DMS 273 treated with DMSO at 0.1 percent for 48 hours (cell line): Measurements from ENCODE around the gene CDH4.

Experiments
- DNase-seq: peaks from one replicate; lab custom pipeline; 2025; lab: John Stamatoyannopoulos, UW

Gene CDH4

GRCh38 chr20:61582196-61582923, 330.3 kb downstream of the CDH4 start:
- DNase-seq, result no peak

DNA sequence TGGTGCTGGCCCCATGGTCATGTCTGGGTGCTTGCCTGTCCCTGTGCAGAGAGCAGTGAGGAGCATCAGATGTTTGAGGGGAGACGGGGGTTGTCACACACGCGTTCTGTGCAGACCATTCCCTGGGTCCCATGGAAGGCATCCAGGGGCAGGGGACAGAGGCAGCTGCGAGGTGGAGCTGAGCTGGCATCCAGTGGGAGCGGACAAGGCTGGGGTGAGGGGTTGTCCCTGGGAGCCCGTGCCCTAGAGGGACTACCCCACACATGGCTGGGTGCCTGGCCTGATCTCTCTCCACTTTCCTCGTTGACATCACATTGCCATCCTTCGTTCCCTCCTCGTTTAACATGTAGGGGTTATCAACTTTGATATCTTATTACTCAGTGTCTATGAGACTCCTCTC, 331.3 kb downstream of the CDH4 start:
- no peak for DNase-seq

- no peak for DNase-seq
These were observed 332.8 kb downstream of the CDH4 start for GRCh38 chr20:61584851-61585250.

DNA sequence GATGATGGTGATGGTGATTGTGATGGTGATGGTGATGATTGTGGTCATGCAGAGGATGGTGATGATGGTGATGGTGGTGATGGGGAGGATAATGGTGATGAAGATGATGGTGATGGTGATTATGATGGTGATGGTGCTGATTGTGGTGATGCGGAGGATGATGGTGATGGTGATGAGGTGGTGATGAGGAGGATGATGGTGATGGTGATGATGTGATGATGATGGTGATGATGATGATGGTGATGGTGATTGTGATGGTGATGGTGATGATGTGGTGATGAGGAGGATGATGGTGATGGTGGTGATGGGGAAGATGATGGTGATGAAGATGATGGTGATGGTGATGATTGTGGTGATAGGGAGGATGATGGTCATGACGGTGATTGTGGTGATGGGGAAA, 333.7 kb downstream of the CDH4 start:
- DNase-seq, result no peak

DNA sequence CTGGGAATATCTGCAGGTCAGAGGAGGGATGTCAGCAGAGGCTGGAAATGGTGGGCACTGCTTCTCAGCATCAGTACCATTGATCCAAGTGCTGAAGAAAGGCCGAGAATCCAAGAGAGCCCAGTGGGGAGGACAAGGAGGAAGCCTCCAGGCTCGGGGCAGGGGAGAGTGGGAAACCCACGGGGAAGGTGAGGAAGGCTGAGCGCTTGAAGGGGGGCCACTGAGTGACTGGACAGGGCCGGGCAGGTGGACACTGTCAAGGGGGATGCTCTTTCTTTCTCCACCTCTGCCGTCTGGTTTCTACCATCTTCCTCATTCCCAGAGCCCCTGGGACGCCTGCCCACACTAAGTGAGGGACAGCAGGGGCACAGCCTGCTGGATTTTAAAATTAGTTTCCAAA, 335.0 kb downstream of the CDH4 start:
- DNase-seq, result no peak

- no peak for DNase-seq
These were observed 335.7 kb downstream of the CDH4 start for GRCh38 chr20:61587681-61588289.

DNA sequence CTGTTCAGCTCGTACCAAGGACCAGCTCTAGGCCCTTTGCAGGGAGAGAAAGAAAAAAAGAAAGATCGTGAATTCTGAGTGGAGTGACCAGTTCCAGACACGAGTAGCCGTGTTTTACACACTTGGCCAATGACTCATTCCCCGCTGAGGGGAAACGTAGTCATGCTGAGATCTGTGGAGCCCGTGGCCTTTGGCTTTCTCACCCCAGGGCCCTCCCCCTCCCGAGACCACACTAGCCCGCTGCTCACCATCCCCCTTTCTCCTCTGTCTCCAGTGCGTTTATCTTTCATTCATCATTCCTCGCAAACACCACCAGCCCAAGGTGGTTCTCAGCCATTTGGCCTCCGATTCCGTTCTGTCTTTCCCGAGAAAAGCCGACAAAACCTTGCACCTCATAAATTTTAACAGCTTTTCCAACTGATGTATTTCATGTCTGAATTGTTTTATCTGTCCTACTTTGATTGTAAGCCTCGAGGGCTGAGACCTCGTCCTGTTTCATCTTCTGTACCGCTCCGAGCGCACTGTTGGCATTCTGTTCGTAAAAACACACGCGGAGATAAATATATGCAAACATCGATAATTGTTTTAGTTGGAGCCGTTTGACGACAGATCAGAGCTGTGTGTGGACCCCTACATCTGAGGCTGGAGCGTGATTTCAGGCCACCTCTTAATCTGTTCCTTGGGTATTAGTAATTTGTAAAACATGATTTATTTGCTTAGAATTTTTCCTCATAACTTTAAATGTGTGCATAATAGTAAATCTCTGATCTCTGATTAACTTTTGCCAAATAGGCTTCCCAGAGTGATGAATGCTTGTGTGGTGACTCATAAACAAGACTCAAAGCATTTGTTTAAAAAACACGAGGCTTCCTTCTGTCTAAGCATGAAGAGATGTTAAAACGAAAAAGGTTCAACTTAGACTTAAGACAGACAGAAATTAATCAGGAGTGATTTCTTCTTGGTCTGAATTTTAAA, 336.6 kb downstream of the CDH4 start:
- DNase-seq, result no peak

- no peak for DNase-seq
These were observed 338.2 kb downstream of the CDH4 start for GRCh38 chr20:61590236-61590635.

DNA sequence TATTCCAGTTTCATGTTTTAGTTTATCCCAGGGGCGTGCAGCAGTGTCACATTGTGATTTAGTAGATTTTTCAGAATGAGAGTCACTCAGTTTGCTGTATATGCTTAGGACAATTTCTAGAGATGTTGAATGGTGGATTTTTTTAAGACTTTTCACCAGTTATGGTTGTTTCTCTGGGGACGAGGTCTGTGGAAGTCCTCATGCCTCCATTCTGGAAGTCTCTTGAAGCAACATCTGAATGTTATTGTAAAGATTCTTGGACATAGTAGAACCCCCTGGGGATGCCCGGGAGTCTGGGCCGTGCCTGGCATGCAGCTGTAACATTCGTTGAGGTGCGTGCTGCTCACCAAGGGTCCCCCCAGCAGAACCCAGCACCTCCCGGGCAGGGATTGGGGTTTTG, 341.5 kb downstream of the CDH4 start:
- no peak for DNase-seq

DNA sequence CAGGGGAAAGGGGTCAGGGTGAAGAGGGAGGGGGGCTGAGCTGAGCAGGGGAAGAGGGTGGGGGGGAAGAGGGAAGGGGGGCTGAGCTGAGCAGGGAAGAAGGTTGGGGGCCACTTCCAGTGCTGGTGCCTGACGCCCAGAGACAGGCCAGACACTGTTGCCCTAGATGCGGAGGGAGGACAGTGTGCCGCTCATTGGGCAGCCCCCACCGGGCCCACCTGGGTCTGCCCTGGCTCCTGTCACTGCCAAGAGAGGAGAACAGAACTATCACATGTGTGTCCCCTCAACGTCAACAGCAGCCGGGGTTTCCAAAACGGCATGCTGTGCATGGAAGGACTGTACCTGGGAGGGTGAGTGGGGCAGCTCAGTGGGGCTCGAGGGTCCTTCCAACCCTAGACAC, 342.1 kb downstream of the CDH4 start:
- no peak for DNase-seq

- DNase-seq, result no peak
These were observed 343.2 kb downstream of the CDH4 start for GRCh38 chr20:61595216-61595615.

DNA sequence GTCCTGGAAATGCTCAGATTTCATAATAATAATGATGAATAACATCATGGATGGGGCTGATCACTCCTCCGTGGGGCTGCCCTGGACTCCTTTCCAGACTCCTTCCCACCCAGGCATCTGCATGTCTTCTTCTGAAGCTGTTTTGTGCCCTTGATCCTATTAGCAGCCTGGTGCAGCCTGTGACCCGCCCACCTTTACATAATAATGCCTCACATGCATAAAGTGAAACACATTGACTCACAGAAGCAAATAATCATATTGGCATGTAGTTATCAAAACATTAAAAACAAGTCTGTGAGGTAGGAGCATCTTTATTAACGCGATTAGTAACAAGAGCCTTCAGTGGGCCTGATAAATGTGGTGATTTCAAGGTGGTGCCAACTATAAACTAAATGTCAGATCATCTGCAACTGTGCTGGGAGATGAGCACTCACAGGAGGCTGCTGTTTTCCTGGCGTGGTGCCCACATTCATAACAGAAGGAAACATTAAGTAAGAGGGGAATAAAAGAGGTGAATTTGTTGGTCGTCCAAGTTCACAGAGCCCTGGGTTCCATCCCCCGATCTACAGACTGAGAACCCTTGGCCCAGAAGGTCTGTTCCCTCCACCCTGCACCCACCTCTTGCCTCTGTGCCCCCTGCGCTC, 344.7 kb downstream of the CDH4 start:
- DNase-seq, result no peak

GRCh38 chr20:61597996-61598395, 345.9 kb downstream of the CDH4 start:
- no peak for DNase-seq

- DNase-seq, result no peak
These were observed 346.5 kb downstream of the CDH4 start for GRCh38 chr20:61598586-61598985.

- DNase-seq, result no peak
These were observed 347.0 kb downstream of the CDH4 start for GRCh38 chr20:61599061-61599531.

DNA sequence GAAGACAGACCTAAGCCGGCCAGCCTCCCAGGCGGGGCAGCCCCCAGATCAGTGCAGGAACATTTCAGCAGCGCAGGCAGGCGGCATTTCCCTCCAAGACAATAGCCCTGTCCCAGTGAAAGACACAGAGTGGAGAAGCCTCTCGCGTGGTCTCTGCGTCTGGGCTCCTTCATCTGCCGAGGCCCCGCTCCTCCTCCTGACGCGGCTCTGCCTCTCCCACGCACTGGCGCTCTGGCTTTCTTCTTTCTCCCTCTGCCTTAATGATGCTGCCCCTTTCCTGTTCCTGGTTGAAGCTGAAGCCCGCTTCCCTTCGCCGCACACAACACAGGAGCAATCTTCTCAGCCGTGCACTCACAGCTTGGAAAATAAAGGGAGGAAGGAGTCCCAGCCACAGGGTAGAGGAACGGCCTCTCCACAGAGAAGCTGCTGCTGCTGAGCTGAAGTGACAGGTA, 347.5 kb downstream of the CDH4 start:
- no peak for DNase-seq

DNA sequence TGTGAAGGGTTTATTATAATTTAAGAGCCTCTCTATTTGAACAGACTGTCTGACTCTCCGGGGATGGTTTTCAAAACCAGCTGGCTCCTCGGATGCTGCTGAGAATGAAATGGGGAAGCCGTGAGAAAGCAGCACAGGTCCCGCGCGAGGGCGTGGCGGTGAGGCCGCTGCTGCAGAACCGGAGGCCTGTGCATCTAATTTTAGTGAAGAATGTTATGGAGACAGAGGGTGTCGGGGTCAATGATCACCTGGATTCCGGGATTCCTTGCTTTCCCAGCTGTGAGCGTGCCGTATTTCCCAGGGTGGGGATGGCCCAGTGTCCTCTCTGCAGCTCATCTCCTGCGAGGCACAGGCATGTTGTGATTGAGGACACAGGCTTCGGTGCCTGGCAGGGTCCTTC, 348.0 kb downstream of the CDH4 start:
- DNase-seq, result no peak

DNA sequence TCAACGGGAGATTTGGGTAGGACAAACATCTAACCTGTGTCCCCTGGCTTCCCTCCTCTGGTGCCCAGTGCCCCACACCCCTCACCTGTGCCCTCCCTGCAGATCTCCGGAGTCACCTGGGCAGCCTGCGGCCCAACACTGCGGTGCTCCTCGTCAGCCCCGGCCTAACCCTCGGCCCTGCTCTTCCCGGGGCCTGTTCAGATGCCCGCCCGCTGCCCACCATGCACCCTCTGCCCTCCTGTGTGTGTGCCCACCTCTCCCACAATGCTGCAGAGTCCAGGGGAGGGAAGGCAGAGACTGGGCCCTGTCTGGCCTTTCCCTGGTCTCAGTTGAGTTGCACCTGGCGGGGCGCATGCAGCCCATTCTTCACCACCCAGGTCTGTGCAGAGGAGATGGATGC, 349.3 kb downstream of the CDH4 start:
- no peak for DNase-seq

- no peak for DNase-seq
These were observed 349.8 kb downstream of the CDH4 start for GRCh38 chr20:61601853-61602252.

- DNase-seq, result no peak
These were observed 351.7 kb downstream of the CDH4 start for GRCh38 chr20:61603715-61604114.

- DNase-seq, result no peak
These were observed 352.5 kb downstream of the CDH4 start for GRCh38 chr20:61604549-61604948.

- no peak for DNase-seq
These were observed 353.2 kb downstream of the CDH4 start for GRCh38 chr20:61605283-61605682.
